HG03457 (cell line): ENCODE data around the gene MYBPC2.

ENCODE experiments used
- ATAC-seq: cut with Tn5 transposase; IDR thresholded peaks from one replicate; pipeline ENCODE4 v1.9.1; 2021; ENCODE audit warnings: moderate number of reproducible peaks; ENCODE audit not compliant: unreplicated experiment

MYBPC2 gene

GRCh38 chr19:50409347-50409746, 23.3 kb upstream of the MYBPC2 start:
- ATAC-seq, result no peak

- no peak for ATAC-seq
These were observed 22.6 kb upstream of the MYBPC2 start for GRCh38 chr19:50410109-50410508.

GRCh38 chr19:50412419-50412818, 20.3 kb upstream of the MYBPC2 start:
- no peak for ATAC-seq

GRCh38 chr19:50413096-50413495, 19.6 kb upstream of the MYBPC2 start:
- no peak for ATAC-seq

- no peak for ATAC-seq
These were observed 19.2 kb upstream of the MYBPC2 start for GRCh38 chr19:50413531-50413930.

GRCh38 chr19:50414864-50415660, 17.6 kb upstream of the MYBPC2 start:
- ATAC-seq, result no peak

GRCh38 chr19:50415661-50416033, 17.0 kb upstream of the MYBPC2 start:
- no peak for ATAC-seq

- no peak for ATAC-seq
These were observed 16.4 kb upstream of the MYBPC2 start for GRCh38 chr19:50416034-50416977.

- no peak for ATAC-seq
These were observed 15.3 kb upstream of the MYBPC2 start for GRCh38 chr19:50417111-50418081.

- ATAC-seq, result no peak
These were observed 14.3 kb upstream of the MYBPC2 start, which contains the start of gene SPIB for GRCh38 chr19:50418176-50419021. Gene SPIB, plus strand, starts transcription at chr19:50418938. Its CDS starts 25 bp downstream, at chr19:50418963.

GRCh38 chr19:50419022-50419579, 13.6 kb upstream of the MYBPC2 start:
- ATAC-seq, result no peak

GRCh38 chr19:50419580-50420035, 13.1 kb upstream of the MYBPC2 start:
- ATAC-seq, result no peak

GRCh38 chr19:50420127-50420526, 12.6 kb upstream of the MYBPC2 start:
- ATAC-seq, result no peak

- ATAC-seq, result no peak
These were observed 11.9 kb upstream of the MYBPC2 start for GRCh38 chr19:50420808-50421207.

GRCh38 chr19:50422397-50423278, 10.1 kb upstream of the MYBPC2 start:
- no peak for ATAC-seq

GRCh38 chr19:50423279-50424113, 9.2 kb upstream of the MYBPC2 start:
- no peak for ATAC-seq

- ATAC-seq, result no peak
These were observed 7.1 kb upstream of the MYBPC2 start for GRCh38 chr19:50425581-50425980.
